HepG2 (cell line): ENCODE results near the gene ATP6V0E2. TPM values are rescaled to one million over a fixed set of nuclear protein-coding genes. Genes with fewer than 3 reads are reported as not detected.

Experiments used
- ATAC-seq: fragments of 200-7000 bp; cut with Tn5 transposase; 3 replicates; pipeline ENCODE4 v1.9.1; 2020; ENCODE audit warnings: mild to moderate bottlenecking, moderate library complexity
- BruUV-seq: library from RNA; stranded (reverse); fragments of 400-500 nt; replicated peaks from 2 replicates; lab custom pipeline; 2021; lab: Mats Ljungman, UMichigan
- CTCF ChIA-PET: fragments of 300-600 bp; formaldehyde crosslinking; extraction: SDS; loops from one replicate; lab custom pipeline; 2021; ENCODE audit warnings: low total read pairs, inconsistent platforms, low intra/inter-chr PET ratio; lab: Yijun Ruan, JAX
- POLR2A ChIA-PET: fragments of 350-600 bp; sonication (Branson Sonifier 250); formaldehyde crosslinking; loops from one replicate; lab custom pipeline; 2020; ENCODE audit warnings: antibody characterized with exemption, inconsistent platforms; lab: Yijun Ruan, JAX
- DNase-seq: peaks from one replicate; pipeline ENCODE4 v3.0.0-alpha.2; 2015; ENCODE audit warnings: low spot score
- FAIRE-seq: peaks from 3 replicates; lab custom pipeline; 2011; peaks lifted over from hg19 to GRCh38; lab: Jason Lieb, UNC
- H2AFZ ChIP-seq: one replicate; pipeline ENCODE4 v1.6.1; 2011; ENCODE audit warnings: low read length, inconsistent platforms
- H3K27ac ChIP-seq: fragments of 300-600 bp; 3 replicates; pipeline ENCODE4 v1.8.0; 2011; ENCODE audit warnings: mixed run types, mild to moderate bottlenecking, mixed read lengths, low read length, inconsistent platforms; ENCODE audit not compliant: insufficient read depth; ENCODE audit errors: extremely low read length
- H3K27me3 ChIP-seq, 2 experiments: fragments of 200-600 bp in 1 of 2; 2 replicates in 1 of 2; 3 replicates in 1 of 2; pipeline versions ENCODE4 v1.6.0 to v1.8.0; 2011; ENCODE audit warnings: low read length in 2 of 2, mild to moderate bottlenecking in 2 of 2, moderate library complexity in 2 of 2, inconsistent platforms in 1 of 2; ENCODE audit not compliant: insufficient read depth in 2 of 2, control insufficient read depth in 1 of 2
- H3K36me3 ChIP-seq, 2 experiments: fragments of 200-600 bp in 1 of 2; replicated peaks in 1 of 2; 2 replicates in 1 of 2; 3 replicates in 1 of 2; pipeline versions ENCODE4 v1.5.1 to v1.8.0; 2011; ENCODE audit warnings: low read length in 2 of 2, inconsistent platforms in 1 of 2; ENCODE audit not compliant: insufficient read depth in 2 of 2, control insufficient read depth in 1 of 2
- H3K4me1 ChIP-seq: 2 replicates; pipeline ENCODE4 v1.5.1; 2012; ENCODE audit warnings: low read length, inconsistent platforms; ENCODE audit not compliant: insufficient read depth
- H3K4me2 ChIP-seq: 2 replicates; pipeline ENCODE4 v1.6.0; 2011; ENCODE audit warnings: low read depth, low read length, inconsistent platforms
- H3K4me3 ChIP-seq, 3 experiments: fragments of 200-600 bp in 1 of 3; sonication (generic), shearing (Covaris generic) in 1 of 3; replicated peaks in 1 of 3; 2 replicates each; pipeline ENCODE4 v1.5.1; 2011 to 2016; ENCODE audit warnings: low read length in 3 of 3, inconsistent platforms in 2 of 3, low read depth in 2 of 3, mild to moderate bottlenecking in 2 of 3, control low read depth in 1 of 3, mixed read lengths in 1 of 3; ENCODE audit not compliant: insufficient read depth in 1 of 3
- H3K79me2 ChIP-seq: one replicate; pipeline ENCODE4 v1.6.1; 2011; ENCODE audit warnings: low read length, inconsistent platforms; ENCODE audit not compliant: insufficient read depth
- H3K9ac ChIP-seq: 2 replicates; pipeline ENCODE4 v1.6.0; 2011; ENCODE audit warnings: mild to moderate bottlenecking, low read depth, low read length, inconsistent platforms; ENCODE audit not compliant: insufficient read depth
- H3K9me3 ChIP-seq: 2 replicates; pipeline ENCODE4 v1.5.1; 2012; ENCODE audit warnings: mild to moderate bottlenecking, low read length
- H4K20me1 ChIP-seq: 2 replicates; pipeline ENCODE4 v1.6.0; 2011; ENCODE audit warnings: inconsistent platforms, mild to moderate bottlenecking, low read length, moderate library complexity; ENCODE audit not compliant: insufficient read depth
- ATRX ChIP-seq: sonication (generic); formaldehyde crosslinking; IDR thresholded peaks from 2 replicates; pipeline ENCODE4 v1.4.0; 2020; ENCODE audit warnings: missing genetic modification reagents, borderline replicate concordance
- DNMT3B ChIP-seq: conservative IDR thresholded peaks from 2 replicates; pipeline ENCODE4 v1.6.1; 2016; ENCODE audit warnings: missing biosample characterization, control low read depth
- JARID2 ChIP-seq: sonication (generic); formaldehyde crosslinking; IDR thresholded peaks from 2 replicates; pipeline ENCODE4 v1.8.1; 2023; ENCODE audit warnings: missing genetic modification reagents, inconsistent platforms; ENCODE audit not compliant: insufficient replicate concordance
- KLF12 ChIP-seq: sonication (generic); formaldehyde crosslinking; IDR thresholded peaks from 2 replicates; pipeline ENCODE4 v1.4.0; 2020; ENCODE audit warnings: missing genetic modification reagents, borderline replicate concordance
- PHF20 ChIP-seq: sonication (generic); formaldehyde crosslinking; IDR thresholded peaks from 2 replicates; pipeline ENCODE4 v1.5.0; 2020; ENCODE audit warnings: mild to moderate bottlenecking, missing genetic modification reagents
- RARA ChIP-seq: IDR thresholded peaks from 2 replicates; pipeline ENCODE4 v1.6.1; 2016; ENCODE audit warnings: missing genetic modification reagents, missing compliant biosample characterization
- TBX2 ChIP-seq: sonication (generic); formaldehyde crosslinking; IDR thresholded peaks from 2 replicates; pipeline ENCODE4 v1.5.0; 2020; ENCODE audit warnings: missing genetic modification reagents, mild to moderate bottlenecking, borderline replicate concordance
- TGIF2 ChIP-seq: IDR thresholded peaks from 2 replicates; pipeline ENCODE4 v1.6.1; 2016; ENCODE audit warnings: control low read depth, missing compliant biosample characterization
- YEATS4 ChIP-seq: sonication (generic); formaldehyde crosslinking; IDR thresholded peaks from 2 replicates; pipeline ENCODE4 v1.4.0; 2020; ENCODE audit warnings: missing genetic modification reagents, borderline replicate concordance
- ZMYM3 ChIP-seq: sonication (generic); formaldehyde crosslinking; IDR thresholded peaks from 2 replicates; pipeline ENCODE4 v1.5.1; 2020; ENCODE audit warnings: mild to moderate bottlenecking, missing genetic modification reagents
- ZNF20 ChIP-seq: sonication (generic); formaldehyde crosslinking; IDR thresholded peaks from 2 replicates; pipeline ENCODE4 v1.4.0; 2020; ENCODE audit warnings: mild to moderate bottlenecking, moderate library complexity, missing genetic modification reagents
- ZNF609 ChIP-seq: sonication (generic); formaldehyde crosslinking; IDR thresholded peaks from 2 replicates; pipeline ENCODE4 v1.4.0; 2020; ENCODE audit warnings: mild to moderate bottlenecking, missing genetic modification reagents, borderline replicate concordance
- WGBS: methylation state at CpG from one replicate; pipeline ENCODE4 v1.1.6; 2017; ENCODE audit warnings: low lambda C conversion rate; 5-methylcytosine and 5-hydroxymethylcytosine counted together
- in situ Hi-C: cut with HindIII; loops from 2 replicates; pipeline ENCODE4 v1.10.0; 2017; ENCODE audit warnings: low pct_unique_long_range_greater_than_20kb; ENCODE audit not compliant: extremely low pct_ligation_motif_present
- intact Hi-C: fragments of 100-400 bp; cut with micrococcal nuclease; formaldehyde crosslinking; loops from one replicate; pipeline ENCODE4 v1.10.0; 2022; ENCODE audit not compliant: unreplicated experiment
- polyA plus RNA-seq, 8 experiments: library from polyadenylated mRNA; depleted of rRNA in 3 of 8; stranded (reverse) in 7 of 8; unstranded in 1 of 8; fragments of >200 nt; fragmentation: Illumina TruSeq in 4 of 8; extraction: Trizol in 4 of 8; gene quantifications; 2 replicates each; pipeline versions ENCODE4 v1.2.1 to v1.2.3, GENCODE V29; 2011 to 2016; ENCODE audit warnings: low read depth in 4 of 8, missing spikeins in 1 of 8, mixed read lengths in 1 of 8; ENCODE audit not compliant: insufficient read depth in 1 of 8
- total RNA-seq, 5 experiments: library from RNA; depleted of rRNA; stranded (reverse); fragments of >200 nt; fragmentation: Illumina TruSeq; extraction: Trizol; gene quantifications; 2 replicates each; pipeline ENCODE4 v1.2.3, GENCODE V29; 2016; ENCODE audit warnings: low read depth in 1 of 5

ATP6V0E2 gene
- total and polyA plus RNA-seq, 2 of the 13 experiments (the other 11 are each of a cell fraction or from before 2014, with no cell fraction given), result 36.8 to 203 TPM

GRCh38 chr7:149824748-149825566, 48.8 kb upstream of the ATP6V0E2 start:
- Histone ChIP-seq H3K27me3 (peaks cover 3% of the 10 kb centered on the region in 2 experiments; a peak in 1 of 5 replicates), H3K9ac (no peak overlapping the region), H4K20me1 (no peaks in the 10 kb centered on the region), H2AFZ (no peak overlapping the region), H3K79me2 (no peaks in the 10 kb centered on the region), H3K4me1 (peaks cover 15% of the 10 kb centered on the region), H3K4me3 (no peak overlapping the region)
- ATAC-seq (no peak), FAIRE-seq (no peak)
- in situ Hi-C loops, result no loop called here
- WGBS, result 100% methylated on average over 5 of the region's 19 CpGs
- no TSS peak for BruUV-seq
- TF ChIP-seq TBX2, result no peak
- TF ChIP-seq ZNF609 (CRISPR knock-in tag), result no peak
- TF ChIP-seq ATRX (CRISPR knock-in tag), result no peak
- no peak for TF ChIP-seq RARA (CRISPR knock-in tag)
- TF ChIP-seq TGIF2 (CRISPR knock-in tag), result no peak
- no peak for TF ChIP-seq ZMYM3 (CRISPR knock-in tag)
- no peak for TF ChIP-seq PHF20
- TF ChIP-seq ZNF20 (CRISPR knock-in tag), result no peak
- no peak for TF ChIP-seq JARID2 (CRISPR knock-in tag)
- no peak for TF ChIP-seq DNMT3B (CRISPR knock-in tag)
- no peak for TF ChIP-seq YEATS4 (CRISPR knock-in tag)
- TF ChIP-seq KLF12 (CRISPR knock-in tag), result no peak
- TF ChIP-seq, all 625 proteins: peak for 0
- H3K27ac ChIP-seq, result no peak overlapping the region
- no peak overlapping the region for H3K4me2 ChIP-seq
- no peaks in the 10 kb centered on the region for H3K36me3 ChIP-seq
- intact Hi-C loops, result no loop called here
- ChIA-PET POLR2A (no interaction called here), CTCF (no interaction called here)
- H3K9me3 ChIP-seq, result no peaks in the 10 kb centered on the region
- no peak for DNase-seq
